PC-9 (cell line): Measurements from ENCODE around the gene COG1.

Experiments
- CTCF ChIP-seq: fragments of 200-600 bp; sonication (generic); conservative IDR thresholded peaks from 2 replicates; pipeline ENCODE4 v1.6.1; 2017; ENCODE audit warnings: mixed run types, antibody characterized with exemption, mild to moderate bottlenecking, moderate library complexity
- EZH2 ChIP-seq: fragments of 200-600 bp; sonication (generic); IDR thresholded peaks from 2 replicates; pipeline ENCODE4 v1.8.0; 2017; ENCODE audit warnings: antibody characterized with exemption, low read depth

GRCh38 chr17:73214008-73214407, 21.2 kb downstream of the COG1 start:
- TF ChIP-seq CTCF, result no peak
- TF ChIP-seq EZH2, result no peak
